ENCODE data around the gene FCN3. TPM values are rescaled to one million over a fixed set of nuclear protein-coding genes. Genes with fewer than 3 reads are reported as not detected.

The FCN3 gene
- total RNA-seq, 4 donors from 2014 or later = 13.2 to 35.7 (median 19.3) TPM

DNA sequence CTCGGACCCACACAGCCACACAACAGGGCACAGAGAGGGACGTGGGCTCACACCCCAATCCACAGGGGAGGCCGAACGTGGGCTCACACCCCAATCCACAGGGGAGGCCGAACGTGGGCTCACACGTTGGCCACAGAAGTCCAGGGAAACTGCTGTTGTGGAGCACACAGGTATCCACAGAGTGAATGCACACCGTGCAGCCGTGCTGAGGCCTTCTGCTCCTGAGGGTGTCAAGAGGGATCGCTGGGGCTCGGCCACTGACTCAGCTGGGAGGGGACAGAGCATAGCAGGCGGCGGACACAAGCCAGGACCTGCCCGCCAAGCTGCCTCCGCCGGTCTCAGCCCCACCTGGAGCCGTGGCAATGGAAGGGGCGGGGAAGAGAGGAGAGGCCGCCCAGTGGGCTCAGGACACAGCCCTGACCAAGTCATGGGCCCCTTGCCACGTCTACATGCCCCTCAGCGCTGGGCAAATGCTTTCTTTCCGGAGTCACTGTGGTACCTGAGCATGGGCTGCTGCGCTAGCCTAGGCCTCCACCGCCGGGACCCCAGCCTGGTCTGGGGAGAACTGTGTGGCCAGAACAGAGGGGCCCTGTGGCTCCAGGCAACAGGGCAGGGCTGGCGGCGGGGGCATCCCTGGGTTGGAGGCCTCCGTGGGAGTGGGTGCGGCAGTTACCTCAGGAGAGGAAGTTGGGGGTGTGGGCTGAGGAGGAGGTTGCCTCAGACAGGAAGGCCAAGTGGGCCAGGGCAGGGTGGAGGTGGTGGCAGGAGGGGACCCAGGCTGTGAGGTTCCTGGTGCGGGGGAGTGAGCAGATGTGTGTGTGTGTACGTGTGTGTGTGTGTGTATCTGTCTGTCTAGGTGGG is 31.6 kb downstream of the FCN3 start:
- H3K4me3 ChIP-seq = no peak overlapping the region
- H3K27ac ChIP-seq = no peak overlapping the region
- H3K36me3 ChIP-seq = no peaks in the 10 kb centered on the region
- H3K27me3 ChIP-seq = peaks cover 0 to 6% (median 6%) of the 10 kb centered on the region in 3 donors
- H3K9me3 ChIP-seq = no peaks in the 10 kb centered on the region
- intact Hi-C loops (cut with DNase I; ENCODE audit: low total_unique reads) (no loop called here), in situ Hi-C loops (cut with MboI; ENCODE audit: low sequenced_read_pairs in 4 of 4) (no loop called here)
- ATAC-seq (no peak), DNase-seq (no peak)
- TF ChIP-seq POLR2A (IDR thresholded peaks at IDR 0.05) = no peak
- TF ChIP-seq, protein P1, sequence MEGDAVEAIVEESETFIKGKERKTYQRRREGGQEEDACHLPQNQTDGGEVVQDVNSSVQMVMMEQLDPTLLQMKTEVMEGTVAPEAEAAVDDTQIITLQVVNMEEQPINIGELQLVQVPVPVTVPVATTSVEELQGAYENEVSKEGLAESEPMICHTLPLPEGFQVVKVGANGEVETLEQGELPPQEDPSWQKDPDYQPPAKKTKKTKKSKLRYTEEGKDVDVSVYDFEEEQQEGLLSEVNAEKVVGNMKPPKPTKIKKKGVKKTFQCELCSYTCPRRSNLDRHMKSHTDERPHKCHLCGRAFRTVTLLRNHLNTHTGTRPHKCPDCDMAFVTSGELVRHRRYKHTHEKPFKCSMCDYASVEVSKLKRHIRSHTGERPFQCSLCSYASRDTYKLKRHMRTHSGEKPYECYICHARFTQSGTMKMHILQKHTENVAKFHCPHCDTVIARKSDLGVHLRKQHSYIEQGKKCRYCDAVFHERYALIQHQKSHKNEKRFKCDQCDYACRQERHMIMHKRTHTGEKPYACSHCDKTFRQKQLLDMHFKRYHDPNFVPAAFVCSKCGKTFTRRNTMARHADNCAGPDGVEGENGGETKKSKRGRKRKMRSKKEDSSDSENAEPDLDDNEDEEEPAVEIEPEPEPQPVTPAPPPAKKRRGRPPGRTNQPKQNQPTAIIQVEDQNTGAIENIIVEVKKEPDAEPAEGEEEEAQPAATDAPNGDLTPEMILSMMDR (IDR thresholded peaks at IDR 0.05 in 4 of 5, conservative IDR thresholded peaks at IDR 0.05 in 1 of 5) = no peak
- H3K4me1 ChIP-seq = no peaks in the 10 kb centered on the region

- TF ChIP-seq POLR2A (IDR thresholded peaks at IDR 0.05) = no peak
- TF ChIP-seq, protein P1 (IDR thresholded peaks at IDR 0.05 in 4 of 5, conservative IDR thresholded peaks at IDR 0.05 in 1 of 5) = no peak
- intact Hi-C loops (cut with DNase I; ENCODE audit: low total_unique reads) = no loop called here
- DNase-seq (no peak), ATAC-seq (no peak)
- H3K4me3 ChIP-seq = no peak overlapping the region
- H3K27me3 ChIP-seq = peaks cover 0 to 6% (median under 1%) of the 10 kb centered on the region in 3 donors
- no peaks in the 10 kb centered on the region for H3K9me3 ChIP-seq
- in situ Hi-C loops (cut with MboI; ENCODE audit: low sequenced_read_pairs in 4 of 4) = no loop called here
- no peak overlapping the region for H3K27ac ChIP-seq
- no peaks in the 10 kb centered on the region for H3K36me3 ChIP-seq
- H3K4me1 ChIP-seq = no peaks in the 10 kb centered on the region
Observed at GRCh38 chr1:27342391-27342777, 32.2 kb downstream of the FCN3 start.

DNA sequence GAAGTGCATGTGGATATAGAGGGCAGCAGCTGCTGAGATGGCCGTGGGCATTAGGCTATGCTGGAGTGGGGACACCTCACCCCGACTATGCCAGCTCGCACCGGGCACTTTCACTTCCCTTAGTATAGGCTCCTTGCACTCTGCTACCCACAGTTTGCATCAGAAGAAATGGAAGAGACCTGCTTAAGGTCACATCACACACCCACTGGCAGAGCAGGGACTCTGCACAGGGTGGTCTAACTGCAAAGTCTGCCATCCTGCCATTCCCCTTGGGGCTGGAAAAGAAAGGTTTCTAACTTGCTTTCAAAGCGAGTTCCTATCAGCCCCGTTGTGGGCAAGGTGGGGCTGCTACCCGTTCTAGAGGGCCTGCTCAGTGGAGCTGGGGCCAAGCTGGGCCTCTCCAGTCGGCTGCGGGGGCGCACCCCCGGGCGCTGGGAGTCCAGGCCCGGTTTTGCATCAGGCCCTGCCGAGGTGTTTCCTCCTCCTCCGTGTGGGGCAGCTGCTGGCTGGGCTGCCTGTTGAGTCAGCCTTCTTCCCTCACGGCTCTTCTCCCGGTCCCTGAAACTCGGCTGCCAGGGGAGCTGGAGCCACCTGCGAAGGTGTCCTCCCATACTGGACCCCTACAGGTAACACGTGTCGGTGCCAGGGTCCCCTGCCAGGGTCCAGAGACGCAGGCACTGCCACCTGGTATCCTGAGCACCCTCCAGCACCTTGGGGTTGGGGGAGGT is 32.9 kb downstream of the FCN3 start, which contains the start of gene SYTL1:
Gene SYTL1 (plus strand): TSS at position 498 of the 728 bp plus-strand sequence. CDS start 3,313 bp downstream, outside the sequence.
- DNase-seq = no peak
- in situ Hi-C loops (cut with MboI; ENCODE audit: low sequenced_read_pairs in 4 of 4) (no loop called here), intact Hi-C loops (cut with DNase I; ENCODE audit: low total_unique reads) (no loop called here)
- Histone ChIP-seq H3K9me3 (no peaks in the 10 kb centered on the region), H3K27ac (no peak within 1 kb of the TSS), H3K4me3 (no peak within 1 kb of the TSS), H3K4me1 (no peaks in the 10 kb centered on the region), H3K36me3 (no peaks in the 10 kb centered on the region), H3K27me3 (peaks cover 0 to 4% (median 0%) of the 10 kb centered on the region in 3 donors)
- peak in 1 of 2 donors; percentile 29 for ATAC-seq
- TF ChIP-seq POLR2A (IDR thresholded peaks at IDR 0.05) = no peak

- TF ChIP-seq, protein P1 (IDR thresholded peaks at IDR 0.05 in 4 of 5, conservative IDR thresholded peaks at IDR 0.05 in 1 of 5) = no peak
- TF ChIP-seq POLR2A (IDR thresholded peaks at IDR 0.05) = no peak
- DNase-seq (no peak), ATAC-seq (no peak)
- intact Hi-C loops (cut with DNase I; ENCODE audit: low total_unique reads) = no loop called here
- H3K27ac ChIP-seq = no peak overlapping the region
- H3K36me3 ChIP-seq = peaks cover 0 to 23% of the 10 kb centered on the region in 2 donors
- H3K4me3 ChIP-seq = no peak overlapping the region
- H3K27me3 ChIP-seq = no peaks in the 10 kb centered on the region
- H3K9me3 ChIP-seq = no peaks in the 10 kb centered on the region
- no peaks in the 10 kb centered on the region for H3K4me1 ChIP-seq
- in situ Hi-C loops (cut with MboI; ENCODE audit: low sequenced_read_pairs in 4 of 4) = no loop called here
Observed at GRCh38 chr1:27339213-27339612, 35.4 kb downstream of the FCN3 start.

DNA sequence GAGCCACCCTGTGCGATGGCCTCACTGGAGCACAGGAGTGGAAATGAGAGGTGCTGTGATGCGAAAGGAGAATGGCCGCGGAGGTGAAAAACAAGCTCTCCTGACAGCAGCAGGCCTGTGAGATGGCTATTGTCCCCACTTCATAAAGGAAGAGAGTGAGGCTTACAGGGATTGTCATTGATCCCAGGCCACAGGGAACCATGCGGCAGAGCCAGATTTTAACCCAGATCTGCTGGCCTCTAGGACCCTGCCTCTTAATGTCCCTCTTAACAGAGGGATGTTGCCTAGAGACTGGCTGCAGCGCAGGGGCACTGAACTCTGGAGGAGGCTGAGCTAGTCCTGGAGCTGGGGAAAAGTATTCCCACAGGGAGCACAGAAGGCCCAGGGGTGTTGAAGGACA is 35.9 kb downstream of the FCN3 start:
- intact Hi-C loops (cut with DNase I; ENCODE audit: low total_unique reads) (no loop called here), in situ Hi-C loops (cut with MboI; ENCODE audit: low sequenced_read_pairs in 4 of 4) (no loop called here)
- Histone ChIP-seq H3K27ac (no peak overlapping the region), H3K4me3 (no peak overlapping the region), H3K27me3 (no peaks in the 10 kb centered on the region), H3K9me3 (no peaks in the 10 kb centered on the region), H3K4me1 (no peaks in the 10 kb centered on the region), H3K36me3 (peaks cover 0 to 28% of the 10 kb centered on the region in 2 donors)
- ATAC-seq (no peak), DNase-seq (no peak)
- TF ChIP-seq, protein P1 (IDR thresholded peaks at IDR 0.05 in 4 of 5, conservative IDR thresholded peaks at IDR 0.05 in 1 of 5) = no peak
- TF ChIP-seq POLR2A (IDR thresholded peaks at IDR 0.05) = no peak

Data from gastrocnemius medialis (tissue), 4 donors.